Upper lobe of right lung (tissue), 1 donor: ENCODE measurements around the gene RAB2B. TPM values are rescaled to one million over a fixed set of nuclear protein-coding genes. Genes with fewer than 3 reads are reported as not detected.

Source experiments
- ATAC-seq: fragments of 200-7000 bp; cut with Tn5 transposase; one replicate; pipeline ENCODE4 v1.9.1; 2020; ENCODE audit warnings: mild to moderate bottlenecking, moderate library complexity
- DNase-seq: peaks from one replicate; pipeline ENCODE4 v3.0.0-alpha.2; 2020
- H3K27ac ChIP-seq: fragments of 200-600 bp; one replicate; pipeline ENCODE4 v1.8.0; 2022
- H3K27me3 ChIP-seq: fragments of 200-600 bp; one replicate; pipeline ENCODE4 v1.8.0; 2022; ENCODE audit warnings: mild to moderate bottlenecking
- H3K36me3 ChIP-seq: fragments of 200-600 bp; one replicate; pipeline ENCODE4 v1.8.0; 2022
- H3K4me1 ChIP-seq: fragments of 200-600 bp; one replicate; pipeline ENCODE4 v1.8.0; 2022
- H3K4me3 ChIP-seq: fragments of 200-600 bp; one replicate; pipeline ENCODE4 v1.8.0; 2022; ENCODE audit warnings: mild to moderate bottlenecking
- H3K9me3 ChIP-seq: fragments of 200-600 bp; one replicate; pipeline ENCODE4 v1.8.0; 2022
- CTCF ChIP-seq: fragments of 200-600 bp; IDR thresholded peaks from one replicate; pipeline ENCODE4 v1.8.0; 2022; ENCODE audit warnings: antibody characterized with exemption
- intact Hi-C: fragments of 100-400 bp; cut with DNase I; formaldehyde crosslinking; loops from one replicate; pipeline ENCODE4 v1.11.0; 2022
- total RNA-seq: library from RNA; stranded (reverse); fragmentation: NEBNext Ultra II Directional; extraction: Animal tissue kit (Norgen Biotek cat#: 25700); gene quantifications from one replicate; pipeline ENCODE4 v1.2.1, GENCODE V29; 2021
- donor health status: DM: no; HTN: yes; CAD: no; lungs with severe emphysema.

Gene RAB2B
- total RNA-seq, 1 donor from 2014 or later, result 36.9 TPM

DNA sequence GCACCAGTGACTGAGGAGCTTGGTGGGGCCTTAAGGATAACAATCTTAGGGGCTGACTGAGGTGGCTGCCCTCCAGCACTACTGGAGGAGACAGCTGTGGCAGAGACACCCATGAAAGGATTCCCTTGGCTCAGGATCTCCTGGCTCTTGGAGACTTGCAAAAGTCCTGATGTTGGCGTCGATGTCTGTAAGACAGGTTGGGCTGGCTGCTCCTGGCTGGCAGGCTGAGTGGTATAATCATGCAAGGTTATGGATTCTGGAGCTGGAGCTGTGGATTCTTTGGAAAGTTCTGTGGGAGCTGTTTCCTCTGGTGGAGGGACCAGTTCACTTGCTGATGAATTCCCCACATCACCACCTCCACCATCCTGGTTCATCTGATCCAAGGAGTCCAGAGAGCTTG is 45.6 kb downstream of the RAB2B start:
- ATAC-seq, result no peak
- DNase-seq, result no peak
- intact Hi-C loops, result no loop called here
- no peaks in the 10 kb centered on the region for H3K9me3 ChIP-seq
- no peak overlapping the region for H3K4me3 ChIP-seq
- H3K4me1 ChIP-seq, result peaks cover 12% of the 10 kb centered on the region
- no peak for TF ChIP-seq CTCF
- H3K27me3 ChIP-seq, result no peaks in the 10 kb centered on the region
- no peak overlapping the region for H3K27ac ChIP-seq
- peaks cover 57% of the 10 kb centered on the region for H3K36me3 ChIP-seq

- Histone ChIP-seq H3K4me1 (no peaks in the 10 kb centered on the region), H3K4me3 (no peak overlapping the region), H3K36me3 (peaks cover 78% of the 10 kb centered on the region), H3K27ac (no peak overlapping the region), H3K27me3 (no peaks in the 10 kb centered on the region), H3K9me3 (no peaks in the 10 kb centered on the region)
- ATAC-seq (no peak), DNase-seq (no peak)
- intact Hi-C loops, result no loop called here
- no peak for TF ChIP-seq CTCF
Measured at GRCh38 chr14:21428930-21429329, 47.8 kb downstream of the RAB2B start.

GRCh38 chr14:21426692-21427091 is 50.1 kb downstream of the RAB2B start:
- peak; percentile 55 for ATAC-seq
- Histone ChIP-seq H3K4me3 (no peak overlapping the region), H3K27ac (no peak overlapping the region), H3K4me1 (no peaks in the 10 kb centered on the region), H3K9me3 (no peaks in the 10 kb centered on the region), H3K36me3 (peaks cover 100% of the 10 kb centered on the region), H3K27me3 (no peaks in the 10 kb centered on the region)
- no peak for DNase-seq
- intact Hi-C loops, result no loop called here
- TF ChIP-seq CTCF, result no peak

- H3K27me3 ChIP-seq, result no peaks in the 10 kb centered on the region
- ATAC-seq (no peak), DNase-seq (no peak)
- H3K9me3 ChIP-seq, result no peaks in the 10 kb centered on the region
- TF ChIP-seq CTCF, result no peak
- H3K27ac ChIP-seq, result no peak overlapping the region
- H3K4me3 ChIP-seq, result no peak overlapping the region
- H3K36me3 ChIP-seq, result peaks cover 97% of the 10 kb centered on the region
- intact Hi-C loops, result no loop called here
- H3K4me1 ChIP-seq, result no peaks in the 10 kb centered on the region
Measured at GRCh38 chr14:21419528-21419927, 57.2 kb downstream of the RAB2B start.

DNA sequence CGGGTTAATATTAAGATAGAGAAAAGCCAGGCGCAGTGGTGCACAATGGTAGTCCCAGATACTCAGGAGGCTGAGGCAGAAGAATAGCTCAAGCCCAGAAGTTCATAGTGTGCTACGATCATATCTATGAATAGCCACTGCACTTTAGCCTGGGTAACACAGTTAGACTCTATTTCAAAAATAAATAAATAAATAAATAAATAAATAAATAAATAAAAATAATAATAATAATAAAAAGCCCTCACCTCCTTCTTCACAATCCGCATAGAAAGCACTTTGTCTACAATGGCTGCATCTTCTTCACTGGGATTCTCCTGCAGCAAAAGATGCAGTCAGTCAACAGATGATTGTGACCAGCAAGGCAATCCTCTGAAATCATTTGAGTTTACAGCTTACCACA is 61.4 kb downstream of the RAB2B start:
- peaks cover 97% of the 10 kb centered on the region for H3K36me3 ChIP-seq
- intact Hi-C loops, result no loop called here

More for the DNA sequence above, 61.4 kb downstream of the RAB2B start:
- no peaks in the 10 kb centered on the region for H3K4me1 ChIP-seq
- DNase-seq (no peak), ATAC-seq (no peak)
- H3K9me3 ChIP-seq, result no peaks in the 10 kb centered on the region
- no peak overlapping the region for H3K4me3 ChIP-seq
- TF ChIP-seq CTCF, result no peak
- H3K27ac ChIP-seq, result no peak overlapping the region
- no peaks in the 10 kb centered on the region for H3K27me3 ChIP-seq
